ENCODE data around the gene DCLK1. TPM values are rescaled to one million over a fixed set of nuclear protein-coding genes. Genes with fewer than 3 reads are reported as not detected.

Gene DCLK1
- total RNA-seq, 4 donors from 2014 or later = 1.1 to 10.8 (median 6.7) TPM

GRCh38 chr13:35964863-35965180, 166.4 kb downstream of the DCLK1 start:
- Histone ChIP-seq H3K27me3 (no peaks in the 10 kb centered on the region), H3K36me3 (no peaks in the 10 kb centered on the region), H3K4me1 (peaks cover 0 to 3% (median 0%) of the 10 kb centered on the region in 4 donors), H3K4me3 (no peak overlapping the region), H3K27ac (peak overlapping the region; percentile 23 to 45 (median 30)), H3K9me3 (no peaks in the 10 kb centered on the region)
- intact Hi-C loops (cut with DNase I; ENCODE audit: low total_unique reads) = no loop called here
- in situ Hi-C loops (cut with MboI; ENCODE audit: low pct_ligation_motif_present in 1 of 4, low pct_unique_long_range_greater_than_20kb in 1 of 4, low sequenced_read_pairs in 3 of 4) = loop anchor here in 1 of 4 donors (25.0 kb wide), 1 partner anchor 772 kb away; no protein-coding TSS in a partner anchor
- 35 to 50% methylated on average over 4 of the region's 4 CpGs for WGBS, 2 donors (ENCODE audit: low coverage in 1 of 2)
- DNase-seq = no peak
- TF ChIP-seq POLR2A (IDR thresholded peaks at IDR 0.05) (no peak), CTCF (IDR thresholded peaks at IDR 0.05) (no peak), EP300 (IDR thresholded peaks at IDR 0.05; ENCODE audit: low read depth) (no peak), POLR2AphosphoS5 (IDR thresholded peaks at IDR 0.05) (no peak)

- Histone ChIP-seq H3K9me3 (no peaks in the 10 kb centered on the region), H3K4me1 (peaks cover 0 to 3% (median 0%) of the 10 kb centered on the region in 4 donors), H3K36me3 (no peaks in the 10 kb centered on the region), H3K4me3 (no peak overlapping the region), H3K27ac (no peak overlapping the region), H3K27me3 (no peaks in the 10 kb centered on the region)
- no peak for TF ChIP-seq CTCF (IDR thresholded peaks at IDR 0.05)
- TF ChIP-seq POLR2AphosphoS5 (IDR thresholded peaks at IDR 0.05) = no peak
- TF ChIP-seq POLR2A (IDR thresholded peaks at IDR 0.05) = no peak
- TF ChIP-seq EP300 (IDR thresholded peaks at IDR 0.05; ENCODE audit: low read depth) = no peak
- DNase-seq = no peak
- in situ Hi-C loops (cut with MboI; ENCODE audit: low pct_ligation_motif_present in 1 of 4, low pct_unique_long_range_greater_than_20kb in 1 of 4, low sequenced_read_pairs in 3 of 4) = loop anchor here in 1 of 4 donors (25.0 kb wide), 1 partner anchor 773 kb away; no protein-coding TSS in a partner anchor
- WGBS, 2 donors (ENCODE audit: low coverage in 1 of 2) = 74% methylated on average over 6 of the region's 6 CpGs
- intact Hi-C loops (cut with DNase I; ENCODE audit: low total_unique reads) = no loop called here
Measured at GRCh38 chr13:35964011-35964862, 166.9 kb downstream of the DCLK1 start.

- no peak for DNase-seq
- Histone ChIP-seq H3K9me3 (no peaks in the 10 kb centered on the region), H3K4me3 (no peak overlapping the region), H3K4me1 (peaks cover 0 to 3% (median 0%) of the 10 kb centered on the region in 4 donors), H3K36me3 (no peaks in the 10 kb centered on the region), H3K27me3 (no peaks in the 10 kb centered on the region), H3K27ac (no peak overlapping the region)
- TF ChIP-seq CTCF (IDR thresholded peaks at IDR 0.05) = peak in 4 of 5 experiments; percentile 10 to 27 (median 16)
- TF ChIP-seq POLR2A (IDR thresholded peaks at IDR 0.05) = no peak
- TF ChIP-seq POLR2AphosphoS5 (IDR thresholded peaks at IDR 0.05) = no peak
- TF ChIP-seq EP300 (IDR thresholded peaks at IDR 0.05; ENCODE audit: low read depth) = no peak
- in situ Hi-C loops (cut with MboI; ENCODE audit: low pct_ligation_motif_present in 1 of 4, low pct_unique_long_range_greater_than_20kb in 1 of 4, low sequenced_read_pairs in 3 of 4) = loop anchor here in 1 of 4 donors (25.0 kb wide), 1 partner anchor 776 kb away; no protein-coding TSS in a partner anchor
- 69 to 76% methylated on average over 5 of the region's 5 CpGs for WGBS, 2 donors (ENCODE audit: low coverage in 1 of 2)
- intact Hi-C loops (cut with DNase I; ENCODE audit: low total_unique reads) = no loop called here
Measured at GRCh38 chr13:35961461-35962220, 169.5 kb downstream of the DCLK1 start.

- TF ChIP-seq CTCF (IDR thresholded peaks at IDR 0.05) (no peak), POLR2A (IDR thresholded peaks at IDR 0.05) (no peak), POLR2AphosphoS5 (IDR thresholded peaks at IDR 0.05) (no peak), EP300 (IDR thresholded peaks at IDR 0.05; ENCODE audit: low read depth) (no peak)
- no peaks in the 10 kb centered on the region for H3K27me3 ChIP-seq
- H3K4me3 ChIP-seq = no peak overlapping the region
- intact Hi-C loops (cut with DNase I; ENCODE audit: low total_unique reads) = no loop called here
- H3K9me3 ChIP-seq = no peaks in the 10 kb centered on the region
- no peak for DNase-seq
- H3K27ac ChIP-seq = no peak overlapping the region
- peaks cover 0 to 3% (median 0%) of the 10 kb centered on the region in 4 donors for H3K4me1 ChIP-seq
- no peaks in the 10 kb centered on the region for H3K36me3 ChIP-seq
- in situ Hi-C loops (cut with MboI; ENCODE audit: low pct_ligation_motif_present in 1 of 4, low pct_unique_long_range_greater_than_20kb in 1 of 4, low sequenced_read_pairs in 3 of 4) = loop anchor here in 1 of 4 donors (25.0 kb wide), 1 partner anchor 776 kb away; no protein-coding TSS in a partner anchor
Measured at GRCh38 chr13:35961002-35961401, 170.2 kb downstream of the DCLK1 start.
